GM23248 (cell line): ENCODE measurements around the gene CSHL1.
"Not testable (repeated sequence)": the region's sequence is repeated elsewhere in the genome, so short reads cannot be mapped to it uniquely, and the experiment has no call there.

Experiments
- EZH2 ChIP-seq: fragments of 200-600 bp; sonication (generic); IDR thresholded peaks from 2 replicates; pipeline ENCODE4 v1.6.1; 2018; ENCODE audit warnings: antibody characterized with exemption, mild to moderate bottlenecking; ENCODE audit not compliant: insufficient read depth, poor library complexity, severe bottlenecking
- EZH2phosphoT487 ChIP-seq: fragments of 200-600 bp; sonication (generic); IDR thresholded peaks from 2 replicates; pipeline ENCODE4 v1.6.1; 2018; ENCODE audit warnings: antibody characterized with exemption, moderate library complexity, mild to moderate bottlenecking, low read depth; ENCODE audit not compliant: insufficient read depth

GRCh38 chr17:63889026-63889848, 21.8 kb downstream of the CSHL1 start:
- not testable (repeated sequence) for TF ChIP-seq EZH2, EZH2phosphoT487
